ENCODE measurements around the gene FAM24A.

- no peak for TF ChIP-seq CTCF (IDR thresholded peaks at IDR 0.05; ENCODE audit: poor library complexity, severe bottlenecking)
- no peak for TF ChIP-seq SMC3 (conservative IDR thresholded peaks at IDR 0.05; ENCODE audit: poor library complexity)
Observed at GRCh38 chr10:122879339-122880273, 30.8 kb upstream of the FAM24A start, which contains the start of gene FAM24B.

Measured in neural cell (in vitro differentiated cells).